ENCODE data around the gene ZNF878. TPM values are rescaled to one million over a fixed set of nuclear protein-coding genes. Genes with fewer than 3 reads are reported as not detected.

The ZNF878 gene
- total and polyA plus RNA-seq, 2 of the 8 experiments (the other 6 are each of a cell fraction or from before 2014, with no cell fraction given) = 0.91 to 9.1 TPM

- no peak overlapping the region for H2BK120ac ChIP-seq (replicated peaks; ENCODE audit: low read depth, low read length)
- DNase-seq (ENCODE audit: low read depth in 1 of 2, low spot score in 2 of 2) (no peak), FAIRE-seq (no peak)
- H3K79me2 ChIP-seq (ENCODE audit: control insufficient read depth in 1 of 2, insufficient read depth in 2 of 2, low read length in 2 of 2) = no peaks in the 10 kb centered on the region
- H4K5ac ChIP-seq (ENCODE audit: insufficient read length, low read depth, low read length) = no peak overlapping the region
- H3K9ac ChIP-seq (replicated peaks in 1 of 4; ENCODE audit: extremely low read depth in 1 of 4, low read depth in 3 of 4, low read length in 3 of 4) = no peak overlapping the region
- H3K79me1 ChIP-seq (ENCODE audit: low read depth, low read length) = no peaks in the 10 kb centered on the region; the same call in 1 of the 2 replicates
- no peak overlapping the region for H3K27ac ChIP-seq (ENCODE audit: low read depth, low read length)
- no peak overlapping the region for H2BK5ac ChIP-seq (ENCODE audit: low read depth, low read length)
- H2AFZ ChIP-seq (ENCODE audit: low read length) = no peak overlapping the region
- WGBS, 2 experiments (ENCODE audit: extremely low coverage in 1 of 2, insufficient coverage in 1 of 2, insufficient read length in 1 of 2, insufficient replicate concordance in 2 of 2, low coverage in 1 of 2, low lambda C conversion rate in 2 of 2, missing lambda C conversion rate in 1 of 2) = 87% methylated on average over 9 of the region's 9 CpGs; no CpG with 5 or more reads in 1 of the 2 experiments
- H4K91ac ChIP-seq (replicated peaks; ENCODE audit: insufficient read length, low read length) = no peak overlapping the region
- H3K36me3 ChIP-seq (ENCODE audit: control insufficient read depth in 2 of 4, insufficient read depth in 4 of 4, low read length in 3 of 4) = peaks cover 6 to 70% (median 39%) of the 10 kb centered on the region in 4 experiments
- no peaks in the 10 kb centered on the region for H3K27me3 ChIP-seq (replicated peaks in 1 of 4; ENCODE audit: control insufficient read depth in 3 of 4, extremely low read depth in 1 of 4, insufficient read depth in 3 of 4, low read length in 3 of 4)
- no peak overlapping the region for H3K4me2 ChIP-seq (ENCODE audit: insufficient read depth in 1 of 2, low read depth in 2 of 2, low read length in 2 of 2)
- H2AK5ac ChIP-seq (ENCODE audit: low read depth, low read length) = no peak overlapping the region
- no peak overlapping the region for H2BK12ac ChIP-seq (ENCODE audit: low read depth, low read length)
- no peaks in the 10 kb centered on the region for H4K20me1 ChIP-seq (replicated peaks in 1 of 2; ENCODE audit: control insufficient read depth in 1 of 2, insufficient read depth in 2 of 2, low read length in 2 of 2)
- no peak overlapping the region for H2BK15ac ChIP-seq (ENCODE audit: low read length)
- H3K14ac ChIP-seq (ENCODE audit: insufficient read length) = no peak overlapping the region
- no peak overlapping the region for H3K4me3 ChIP-seq (ENCODE audit: extremely low read depth in 1 of 4, insufficient read depth in 2 of 4, low read depth in 3 of 4, low read length in 4 of 4)
- H3K4ac ChIP-seq (replicated peaks; ENCODE audit: insufficient read length, low read depth, low read length) = no peak overlapping the region
- H4K8ac ChIP-seq (ENCODE audit: extremely low read depth, insufficient read depth, low read length) = no peak overlapping the region
- no peak overlapping the region for H3K23ac ChIP-seq (ENCODE audit: insufficient read length)
- H3K4me1 ChIP-seq (replicated peaks in 1 of 4; ENCODE audit: control insufficient read depth in 3 of 4, insufficient read depth in 4 of 4, low read length in 3 of 4) = no peaks in the 10 kb centered on the region
- no peak overlapping the region for H2BK20ac ChIP-seq (ENCODE audit: low read length)
- ChIA-PET POLR2A (ENCODE audit: partially characterized antibody) (interaction anchor here (1.0 kb wide), 1 partner anchor 35 kb away, joined by 3 read pairs; no protein-coding TSS in a partner anchor), CTCF (ENCODE audit: partially characterized antibody) (interaction anchor here (0.6 to 1.1 kb wide), 2 partner anchors 16 to 26 kb away, joined by 3 to 4 read pairs; no protein-coding TSS in a partner anchor)
- no peak overlapping the region for H3K18ac ChIP-seq (ENCODE audit: extremely low read depth, low read length)
- no peak overlapping the region for H3K56ac ChIP-seq (replicated peaks; ENCODE audit: insufficient read length, low read depth, low read length)
- peaks cover 72 to 79% of the 10 kb centered on the region in 2 experiments for H3K9me3 ChIP-seq (ENCODE audit: insufficient read depth in 2 of 2, low read depth in 1 of 2, low read length in 1 of 2)
- H3K23me2 ChIP-seq (ENCODE audit: low read depth, low read length) = no peaks in the 10 kb centered on the region
- no peak for TF ChIP-seq CTBP2 (IDR thresholded peaks at IDR 0.05; ENCODE audit: borderline replicate concordance, insufficient read depth, insufficient read length, low read length)
Observed at GRCh38 chr19:12015015-12015752, 37.6 kb downstream of the ZNF878 start.

All from H1 (cell line).